ENCODE measurements around the gene GLRA1. TPM values are rescaled to one million over a fixed set of nuclear protein-coding genes. Genes with fewer than 3 reads are reported as not detected.
"Not testable (repeated sequence)": the region's sequence is repeated elsewhere in the genome, so short reads cannot be mapped to it uniquely, and the experiment has no call there.

GLRA1 gene
- total RNA-seq, 1 experiment from 2014 or later: not detected

GRCh38 chr5:151862811-151863472 is 61.7 kb downstream of the GLRA1 start:
- in situ Hi-C loops (cut with HindIII; ENCODE audit: low pct_unique_long_range_greater_than_20kb, low sequenced_read_pairs): no loop called here
- no peak for DNase-seq (ENCODE audit: low read depth, low spot score)

GRCh38 chr5:151860867-151861266 is 63.8 kb downstream of the GLRA1 start:
- DNase-seq (ENCODE audit: low read depth, low spot score); in situ Hi-C loops (cut with HindIII; ENCODE audit: low pct_unique_long_range_greater_than_20kb, low sequenced_read_pairs): not testable (repeated sequence)

GRCh38 chr5:151856861-151857260 is 67.8 kb downstream of the GLRA1 start:
- in situ Hi-C loops (cut with HindIII; ENCODE audit: low pct_unique_long_range_greater_than_20kb, low sequenced_read_pairs): no loop called here

GRCh38 chr5:151855701-151856100 is 69.0 kb downstream of the GLRA1 start:
- no peak for DNase-seq (ENCODE audit: low read depth, low spot score)
- in situ Hi-C loops (cut with HindIII; ENCODE audit: low pct_unique_long_range_greater_than_20kb, low sequenced_read_pairs): no loop called here

More at GRCh38 chr5:151856861-151857260, 67.8 kb downstream of the GLRA1 start:
- DNase-seq (ENCODE audit: low read depth, low spot score): no peak

- in situ Hi-C loops (cut with HindIII; ENCODE audit: low pct_unique_long_range_greater_than_20kb, low sequenced_read_pairs): no loop called here
- no peak for DNase-seq (ENCODE audit: low read depth, low spot score)
Measured at GRCh38 chr5:151847871-151848270, 76.8 kb downstream of the GLRA1 start.

GRCh38 chr5:151846765-151847164 is 77.9 kb downstream of the GLRA1 start:
- in situ Hi-C loops (cut with HindIII; ENCODE audit: low pct_unique_long_range_greater_than_20kb, low sequenced_read_pairs): no loop called here
- no peak for DNase-seq (ENCODE audit: low read depth, low spot score)

GRCh38 chr5:151832843-151833242 is 91.8 kb downstream of the GLRA1 start:
- in situ Hi-C loops (cut with HindIII; ENCODE audit: low pct_unique_long_range_greater_than_20kb, low sequenced_read_pairs); DNase-seq (ENCODE audit: low read depth, low spot score): not testable (repeated sequence)

- in situ Hi-C loops (cut with HindIII; ENCODE audit: low pct_unique_long_range_greater_than_20kb, low sequenced_read_pairs): no loop called here
- no peak for DNase-seq (ENCODE audit: low read depth, low spot score)
Measured at GRCh38 chr5:151829370-151829769, 95.3 kb downstream of the GLRA1 start.

- peak; percentile 73 for DNase-seq (ENCODE audit: low read depth, low spot score)
- in situ Hi-C loops (cut with HindIII; ENCODE audit: low pct_unique_long_range_greater_than_20kb, low sequenced_read_pairs): no loop called here
Measured at GRCh38 chr5:151825445-151825844, 99.2 kb downstream of the GLRA1 start.

GRCh38 chr5:151822141-151822540 is 102.5 kb downstream of the GLRA1 start:
- no peak for DNase-seq (ENCODE audit: low read depth, low spot score)
- in situ Hi-C loops (cut with HindIII; ENCODE audit: low pct_unique_long_range_greater_than_20kb, low sequenced_read_pairs): no loop called here

- peak; percentile 59 for DNase-seq (ENCODE audit: low read depth, low spot score)
- in situ Hi-C loops (cut with HindIII; ENCODE audit: low pct_unique_long_range_greater_than_20kb, low sequenced_read_pairs): no loop called here
Measured at GRCh38 chr5:151820903-151821302, 103.7 kb downstream of the GLRA1 start.

- no peak for DNase-seq (ENCODE audit: low read depth, low spot score)
- in situ Hi-C loops (cut with HindIII; ENCODE audit: low pct_unique_long_range_greater_than_20kb, low sequenced_read_pairs): no loop called here
Measured at GRCh38 chr5:151820271-151820670, 104.4 kb downstream of the GLRA1 start.

- in situ Hi-C loops (cut with HindIII; ENCODE audit: low pct_unique_long_range_greater_than_20kb, low sequenced_read_pairs): no loop called here
- no peak for DNase-seq (ENCODE audit: low read depth, low spot score)
Measured at GRCh38 chr5:151819830-151820229, 104.8 kb downstream of the GLRA1 start.

GRCh38 chr5:151815051-151815450 is 109.6 kb downstream of the GLRA1 start:
- DNase-seq (ENCODE audit: low read depth, low spot score): no peak
- in situ Hi-C loops (cut with HindIII; ENCODE audit: low pct_unique_long_range_greater_than_20kb, low sequenced_read_pairs): no loop called here

- no peak for DNase-seq (ENCODE audit: low read depth, low spot score)
- in situ Hi-C loops (cut with HindIII; ENCODE audit: low pct_unique_long_range_greater_than_20kb, low sequenced_read_pairs): no loop called here
Measured at GRCh38 chr5:151812757-151813309, 111.8 kb downstream of the GLRA1 start.

- in situ Hi-C loops (cut with HindIII; ENCODE audit: low pct_unique_long_range_greater_than_20kb, low sequenced_read_pairs): no loop called here
- DNase-seq (ENCODE audit: low read depth, low spot score): no peak
Measured at GRCh38 chr5:151811593-151812321, 112.9 kb downstream of the GLRA1 start.

- in situ Hi-C loops (cut with HindIII; ENCODE audit: low pct_unique_long_range_greater_than_20kb, low sequenced_read_pairs): no loop called here
- DNase-seq (ENCODE audit: low read depth, low spot score): no peak
Measured at GRCh38 chr5:151810897-151811296, 113.8 kb downstream of the GLRA1 start.

- no peak for DNase-seq (ENCODE audit: low read depth, low spot score)
- in situ Hi-C loops (cut with HindIII; ENCODE audit: low pct_unique_long_range_greater_than_20kb, low sequenced_read_pairs): no loop called here
Measured at GRCh38 chr5:151810449-151810848, 114.2 kb downstream of the GLRA1 start.

Measured in SK-MEL-5 (cell line).